Suprapubic skin (tissue), 4 donors: Measurements from ENCODE around the gene NYAP2.

ENCODE experiments used
- CTCF ChIP-seq, 2 donors: fragments of 200-600 bp in 1 of 2; fragments of 450-650 bp in 1 of 2; sonication (generic) in 1 of 2; IDR thresholded peaks; one replicate each; pipeline ENCODE4 v1.5.1; 2016 to 2019; ENCODE audit warnings: antibody characterized with exemption in 2 of 2, mild to moderate bottlenecking in 1 of 2, moderate library complexity in 1 of 2
- EP300 ChIP-seq: sonication (generic); formaldehyde crosslinking; IDR thresholded peaks from one replicate; pipeline ENCODE4 v1.6.1; 2017; ENCODE audit warnings: antibody characterized with exemption
- POLR2A ChIP-seq, 2 donors: fragments of 450-650 bp; IDR thresholded peaks; one replicate each; pipeline ENCODE4 v1.6.1; 2017; ENCODE audit warnings: antibody characterized with exemption in 2 of 2, mild to moderate bottlenecking in 2 of 2, moderate library complexity in 2 of 2
- POLR2AphosphoS5 ChIP-seq, 3 donors: sonication (generic); formaldehyde crosslinking; IDR thresholded peaks; one replicate each; pipeline ENCODE4 v1.6.1; 2017; ENCODE audit warnings: antibody characterized with exemption in 3 of 3

DNA sequence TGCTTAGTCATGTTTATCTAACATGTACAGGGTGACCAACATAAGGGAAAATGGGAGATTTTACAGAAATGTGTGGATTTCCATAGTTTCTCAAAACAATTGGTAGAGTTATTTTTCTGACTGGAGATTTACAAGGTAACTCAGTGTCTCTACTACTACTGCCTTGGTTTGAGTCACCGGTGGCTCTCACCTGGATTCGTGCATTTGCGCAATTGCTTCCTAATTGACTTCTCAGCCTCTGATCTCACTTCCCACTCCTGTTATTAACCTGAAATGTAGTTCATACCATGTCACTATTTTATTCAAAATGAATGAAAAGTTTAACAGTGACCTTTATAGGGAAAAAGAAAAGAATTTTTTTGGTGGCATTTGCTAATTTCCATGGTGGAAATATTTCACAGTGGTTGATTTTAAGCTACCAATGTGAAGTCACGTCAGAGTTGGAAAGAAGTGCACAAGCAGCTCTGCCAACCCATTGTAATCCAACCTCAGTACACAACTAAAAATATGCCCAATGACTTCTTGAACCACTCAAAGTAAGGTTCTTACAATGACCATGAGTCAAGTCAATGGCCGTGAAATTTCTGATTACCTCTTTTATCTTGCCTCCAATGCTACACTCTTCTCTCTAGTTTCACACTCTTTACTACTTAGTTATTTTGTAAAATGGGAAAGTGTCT, 94.0 kb downstream of the NYAP2 start:
- TF ChIP-seq CTCF (IDR thresholded peaks at IDR 0.05) = no peak
- TF ChIP-seq POLR2A (IDR thresholded peaks at IDR 0.05) = no peak
- TF ChIP-seq POLR2AphosphoS5 (IDR thresholded peaks at IDR 0.05) = no peak
- no peak for TF ChIP-seq EP300
